Breast epithelium (tissue), 4 donors: ENCODE results near the gene NLGN4Y. TPM values are rescaled to one million over a fixed set of nuclear protein-coding genes. Genes with fewer than 3 reads are reported as not detected.

Experiments
- DNase-seq, 2 donors: peaks; one replicate each; pipeline ENCODE4 v3.0.0-alpha.2; 2019; ENCODE audit warnings: low spot score in 2 of 2
- H3K27ac ChIP-seq, 2 donors: fragments of 200-600 bp; sonication (generic) in 1 of 2; one replicate each; pipeline ENCODE4 v1.5.1; 2016 to 2019; ENCODE audit warnings: mild to moderate bottlenecking in 1 of 2
- H3K27me3 ChIP-seq, 2 donors: fragments of 200-600 bp; sonication (generic) in 1 of 2; one replicate each; pipeline versions ENCODE4 v1.5.1 to v1.6.0; 2017 to 2019; ENCODE audit warnings: control low read depth in 1 of 2, mild to moderate bottlenecking in 1 of 2
- H3K36me3 ChIP-seq: fragments of 200-600 bp; one replicate; pipeline ENCODE4 v1.5.1; 2019
- H3K4me1 ChIP-seq, 2 donors: fragments of 200-600 bp; sonication (generic); one replicate each; pipeline ENCODE4 v1.5.1; 2016 to 2019; ENCODE audit warnings: control low read depth in 1 of 2
- H3K4me3 ChIP-seq, 3 donors: fragments of 200-600 bp; sonication (generic); 1 replicate in 2 of 3; 2 replicates in 1 of 3; pipeline ENCODE4 v1.5.1; 2016 to 2019; ENCODE audit warnings: mild to moderate bottlenecking in 3 of 3, moderate library complexity in 2 of 3
- H3K9me3 ChIP-seq, 2 donors: fragments of 200-600 bp; sonication (generic) in 1 of 2; one replicate each; pipeline ENCODE4 v1.5.1; 2016 to 2019; ENCODE audit warnings: control low read depth in 1 of 2
- POLR2A ChIP-seq: fragments of 450-650 bp; IDR thresholded peaks from one replicate; pipeline ENCODE4 v1.6.1; 2016; ENCODE audit warnings: antibody characterized with exemption, mild to moderate bottlenecking, moderate library complexity
- POLR2AphosphoS5 ChIP-seq, 3 donors: sonication (generic); formaldehyde crosslinking; IDR thresholded peaks; one replicate each; pipeline ENCODE4 v1.6.1; 2017; ENCODE audit warnings: antibody characterized with exemption in 3 of 3
- intact Hi-C: fragments of 100-400 bp; cut with DNase I; formaldehyde crosslinking; loops from one replicate; pipeline ENCODE4 v1.15.1; 2023; ENCODE audit warnings: low total_unique reads
- total RNA-seq, 3 donors: library from RNA; depleted of rRNA; stranded (reverse); fragments of >200 nt; gene quantifications; one replicate each; pipeline ENCODE4 v1.1.0, GENCODE V29; 2016
- TF ChIP-seq, protein P1 (sequence below), 3 donors: fragments of 450-650 bp; IDR thresholded peaks; one replicate each; pipeline ENCODE4 v1.5.1; 2016 to 2017; ENCODE audit warnings: antibody characterized with exemption in 3 of 3, mild to moderate bottlenecking in 3 of 3, moderate library complexity in 3 of 3

NLGN4Y gene
- total RNA-seq, 3 donors from 2014 or later = 0.15 to 20.3 TPM; not detected in 1

DNA sequence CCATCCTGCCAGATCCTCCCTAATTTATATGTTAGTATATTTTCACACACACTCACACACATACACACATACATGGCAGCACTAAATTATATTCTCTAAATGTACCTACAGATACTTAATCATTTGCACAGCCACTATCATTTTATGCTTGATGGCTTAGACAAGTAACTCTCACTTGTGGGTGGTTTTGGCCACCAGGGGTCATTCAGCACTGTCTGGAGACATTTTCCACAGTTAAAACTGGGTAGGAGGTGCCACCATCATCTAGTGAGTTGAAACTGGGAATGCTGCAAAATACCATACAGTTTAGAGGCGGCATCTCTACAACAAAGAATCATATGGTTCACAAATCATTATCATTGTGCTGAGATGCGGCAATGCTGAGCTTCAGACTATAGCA, 94.2 kb downstream of the NLGN4Y start:
- Histone ChIP-seq H3K9me3 (no peaks in the 10 kb centered on the region), H3K4me3 (no peak overlapping the region), H3K27me3 (no peaks in the 10 kb centered on the region), H3K36me3 (no peaks in the 10 kb centered on the region), H3K27ac (no peak overlapping the region), H3K4me1 (no peaks in the 10 kb centered on the region)
- TF ChIP-seq POLR2AphosphoS5 (IDR thresholded peaks at IDR 0.05) (no peak), POLR2A (no peak)
- TF ChIP-seq, protein P1, sequence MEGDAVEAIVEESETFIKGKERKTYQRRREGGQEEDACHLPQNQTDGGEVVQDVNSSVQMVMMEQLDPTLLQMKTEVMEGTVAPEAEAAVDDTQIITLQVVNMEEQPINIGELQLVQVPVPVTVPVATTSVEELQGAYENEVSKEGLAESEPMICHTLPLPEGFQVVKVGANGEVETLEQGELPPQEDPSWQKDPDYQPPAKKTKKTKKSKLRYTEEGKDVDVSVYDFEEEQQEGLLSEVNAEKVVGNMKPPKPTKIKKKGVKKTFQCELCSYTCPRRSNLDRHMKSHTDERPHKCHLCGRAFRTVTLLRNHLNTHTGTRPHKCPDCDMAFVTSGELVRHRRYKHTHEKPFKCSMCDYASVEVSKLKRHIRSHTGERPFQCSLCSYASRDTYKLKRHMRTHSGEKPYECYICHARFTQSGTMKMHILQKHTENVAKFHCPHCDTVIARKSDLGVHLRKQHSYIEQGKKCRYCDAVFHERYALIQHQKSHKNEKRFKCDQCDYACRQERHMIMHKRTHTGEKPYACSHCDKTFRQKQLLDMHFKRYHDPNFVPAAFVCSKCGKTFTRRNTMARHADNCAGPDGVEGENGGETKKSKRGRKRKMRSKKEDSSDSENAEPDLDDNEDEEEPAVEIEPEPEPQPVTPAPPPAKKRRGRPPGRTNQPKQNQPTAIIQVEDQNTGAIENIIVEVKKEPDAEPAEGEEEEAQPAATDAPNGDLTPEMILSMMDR (IDR thresholded peaks at IDR 0.05) = no peak
- DNase-seq = no peak
- intact Hi-C loops = no loop called here

DNA sequence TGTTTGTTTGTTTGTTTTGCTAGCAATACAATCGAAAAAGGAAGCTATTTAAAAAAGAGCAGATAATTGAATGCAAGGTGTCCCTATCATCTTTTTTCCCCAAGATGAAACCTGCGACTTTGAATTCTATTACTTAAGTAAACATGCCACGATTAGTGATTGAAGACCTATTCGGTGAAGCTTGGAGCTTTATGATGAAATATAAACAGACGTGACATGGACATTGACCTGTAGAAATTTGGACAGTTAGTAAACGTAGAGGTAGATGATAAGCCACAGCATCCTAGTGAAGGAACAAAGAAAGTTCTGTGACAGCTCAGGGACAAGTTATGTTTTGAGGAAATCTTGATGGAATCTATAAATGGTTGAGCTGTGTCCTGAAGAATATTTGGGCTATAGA, 103.9 kb downstream of the NLGN4Y start:
- intact Hi-C loops = no loop called here
- TF ChIP-seq POLR2A = no peak
- TF ChIP-seq, protein P1 (IDR thresholded peaks at IDR 0.05) = no peak
- TF ChIP-seq POLR2AphosphoS5 (IDR thresholded peaks at IDR 0.05) = no peak
- Histone ChIP-seq H3K4me1 (no peaks in the 10 kb centered on the region), H3K27me3 (no peaks in the 10 kb centered on the region), H3K4me3 (no peak overlapping the region), H3K27ac (no peak overlapping the region), H3K9me3 (no peaks in the 10 kb centered on the region), H3K36me3 (no peaks in the 10 kb centered on the region)
- DNase-seq = no peak

DNA sequence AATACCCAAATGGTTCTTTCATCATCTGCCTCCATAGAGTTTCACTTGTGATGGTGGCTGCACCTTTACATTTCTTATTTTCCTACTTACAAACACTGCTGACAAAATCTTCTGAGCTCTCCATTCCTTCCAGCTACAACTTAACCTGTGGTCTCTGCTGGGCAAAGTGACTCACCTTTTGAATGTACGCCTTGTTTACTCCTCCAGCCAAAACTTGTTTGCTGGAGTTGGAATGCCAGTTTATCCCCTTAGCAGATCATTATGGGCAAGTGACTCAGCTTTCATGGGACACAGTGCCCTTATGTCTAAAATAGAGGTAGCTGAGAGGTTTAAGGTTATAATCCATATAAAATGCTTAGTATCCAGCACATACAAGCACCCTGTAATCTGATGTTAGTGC, 107.3 kb downstream of the NLGN4Y start:
- Histone ChIP-seq H3K27ac (no peak overlapping the region), H3K27me3 (no peaks in the 10 kb centered on the region), H3K9me3 (no peaks in the 10 kb centered on the region), H3K4me1 (no peaks in the 10 kb centered on the region), H3K4me3 (no peak overlapping the region), H3K36me3 (no peaks in the 10 kb centered on the region)
- intact Hi-C loops = no loop called here
- TF ChIP-seq POLR2AphosphoS5 (IDR thresholded peaks at IDR 0.05) (no peak), POLR2A (no peak)
- TF ChIP-seq, protein P1 (IDR thresholded peaks at IDR 0.05) = no peak
- no peak for DNase-seq

DNA sequence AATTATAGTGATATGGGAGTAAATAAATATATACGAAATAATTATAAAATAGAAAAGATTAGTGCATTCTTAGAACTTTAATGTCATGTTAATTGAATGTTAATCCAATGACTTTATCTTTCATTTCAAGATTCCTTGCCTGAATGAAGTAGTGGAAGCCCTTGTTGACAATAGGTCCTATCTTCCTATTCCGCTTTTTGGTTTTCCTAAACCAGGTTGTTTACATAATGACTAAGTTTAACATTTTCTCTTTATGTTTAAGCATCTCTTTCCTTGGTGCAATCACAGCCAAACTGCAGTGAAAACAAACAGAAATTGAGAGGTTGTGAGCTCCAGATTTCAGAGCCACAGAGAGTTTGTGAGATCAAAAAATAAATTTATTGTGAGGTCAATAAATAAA, 109.4 kb downstream of the NLGN4Y start:
- intact Hi-C loops = no loop called here
- no peak for DNase-seq
- H3K27ac ChIP-seq = no peak overlapping the region
- no peaks in the 10 kb centered on the region for H3K9me3 ChIP-seq
- TF ChIP-seq POLR2A = no peak
- TF ChIP-seq, protein P1 (IDR thresholded peaks at IDR 0.05) = no peak
- no peak for TF ChIP-seq POLR2AphosphoS5 (IDR thresholded peaks at IDR 0.05)
- H3K4me1 ChIP-seq = no peaks in the 10 kb centered on the region
- no peaks in the 10 kb centered on the region for H3K27me3 ChIP-seq
- no peak overlapping the region for H3K4me3 ChIP-seq
- H3K36me3 ChIP-seq = no peaks in the 10 kb centered on the region

DNA sequence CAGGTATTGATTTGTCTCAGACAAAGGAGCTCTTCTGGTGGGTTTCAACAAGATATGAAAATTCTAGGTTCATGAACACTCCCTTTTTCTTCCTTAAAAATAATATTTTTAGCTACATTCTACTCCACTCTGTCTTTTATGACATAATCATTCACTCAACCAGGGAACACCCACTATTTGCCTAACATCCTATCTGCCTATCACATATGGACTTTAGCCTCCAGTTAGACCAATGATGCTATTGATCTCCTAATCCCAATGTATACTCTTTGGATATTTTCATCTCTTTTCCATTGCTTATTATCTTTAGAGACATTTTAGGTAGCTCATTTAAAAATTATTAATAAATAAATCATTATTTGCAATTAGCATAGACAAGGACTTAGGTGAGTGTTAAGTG, 110.6 kb downstream of the NLGN4Y start:
- TF ChIP-seq POLR2AphosphoS5 (IDR thresholded peaks at IDR 0.05) (no peak), POLR2A (no peak)
- TF ChIP-seq, protein P1 (IDR thresholded peaks at IDR 0.05) = no peak
- intact Hi-C loops = no loop called here
- H3K9me3 ChIP-seq = no peaks in the 10 kb centered on the region

More for the DNA sequence above, 110.6 kb downstream of the NLGN4Y start:
- no peaks in the 10 kb centered on the region for H3K4me1 ChIP-seq
- no peaks in the 10 kb centered on the region for H3K36me3 ChIP-seq
- no peaks in the 10 kb centered on the region for H3K27me3 ChIP-seq
- no peak overlapping the region for H3K4me3 ChIP-seq
- H3K27ac ChIP-seq = no peak overlapping the region
- no peak for DNase-seq
